ENCODE measurements around the gene SIGLEC1. TPM values are rescaled to one million over a fixed set of nuclear protein-coding genes. Genes with fewer than 3 reads are reported as not detected.

Gene SIGLEC1
- total RNA-seq, 1 donor from 2014 or later, result not detected

GRCh38 chr20:3751675-3752385, 39.4 kb upstream of the SIGLEC1 start:
- peak overlapping the region; percentile 43 for H3K4me3 ChIP-seq (ENCODE audit: low read depth, low read length)
- DNase-seq (ENCODE audit: low read depth), result no peak
- no peak for TF ChIP-seq CTCF (conservative IDR thresholded peaks at IDR 0.05; ENCODE audit: low read depth, low read length)

- no peak overlapping the region for H3K4me3 ChIP-seq (ENCODE audit: low read depth, low read length)
- no peak for TF ChIP-seq CTCF (conservative IDR thresholded peaks at IDR 0.05; ENCODE audit: low read depth, low read length)
- DNase-seq (ENCODE audit: low read depth), result no peak
Measured at GRCh38 chr20:3751305-3751674, 38.9 kb upstream of the SIGLEC1 start.

DNA sequence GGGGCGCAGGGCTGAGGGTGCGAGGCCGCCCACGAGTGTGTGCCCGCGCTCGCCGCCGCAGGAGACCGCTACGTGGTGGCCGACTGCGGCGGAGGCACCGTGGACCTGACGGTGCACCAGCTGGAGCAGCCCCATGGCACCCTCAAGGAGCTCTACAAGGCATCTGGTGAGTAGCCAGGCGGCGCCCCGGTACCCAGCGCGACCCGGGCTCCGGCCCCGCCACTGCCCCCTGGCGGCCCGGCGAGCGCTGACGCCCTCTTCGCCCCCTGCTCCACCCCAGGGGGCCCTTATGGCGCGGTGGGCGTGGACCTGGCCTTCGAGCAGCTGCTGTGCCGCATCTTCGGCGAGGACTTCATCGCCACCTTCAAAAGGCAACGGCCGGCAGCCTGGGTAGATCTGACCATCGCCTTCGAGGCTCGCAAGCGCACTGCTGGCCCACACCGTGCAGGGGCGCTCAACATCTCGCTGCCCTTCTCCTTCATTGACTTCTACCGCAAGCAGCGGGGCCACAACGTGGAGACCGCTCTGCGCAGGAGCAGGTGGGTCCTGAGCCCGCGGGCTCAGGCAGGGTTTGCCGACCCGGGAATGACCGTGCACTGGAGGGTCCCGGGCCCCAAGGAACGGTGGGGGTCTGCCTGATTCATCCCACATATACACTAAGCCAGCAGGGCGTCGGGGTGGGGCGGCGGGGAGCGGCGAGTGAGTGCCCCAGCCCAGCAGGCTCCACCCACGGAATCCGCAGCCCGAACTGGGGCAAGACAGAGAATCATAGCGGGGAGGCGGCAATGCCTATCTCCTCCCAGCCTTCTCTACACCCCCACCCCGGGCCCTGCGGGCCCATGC, 37.5 kb upstream of the SIGLEC1 start:
- no peak overlapping the region for H3K4me3 ChIP-seq (ENCODE audit: low read depth, low read length)
- no peak for DNase-seq (ENCODE audit: low read depth)
- peak; percentile 76 for TF ChIP-seq CTCF (conservative IDR thresholded peaks at IDR 0.05; ENCODE audit: low read depth, low read length)

- no peak for DNase-seq (ENCODE audit: low read depth)
- no peak for TF ChIP-seq CTCF (conservative IDR thresholded peaks at IDR 0.05; ENCODE audit: low read depth, low read length)
- H3K4me3 ChIP-seq (ENCODE audit: low read depth, low read length), result no peak overlapping the region
Measured at GRCh38 chr20:3749087-3749688, 36.8 kb upstream of the SIGLEC1 start.

- TF ChIP-seq CTCF (conservative IDR thresholded peaks at IDR 0.05; ENCODE audit: low read depth, low read length), result no peak
- no peak overlapping the region for H3K4me3 ChIP-seq (ENCODE audit: low read depth, low read length)
- no peak for DNase-seq (ENCODE audit: low read depth)
Measured at GRCh38 chr20:3748073-3748472, 35.7 kb upstream of the SIGLEC1 start.

- no peak for DNase-seq (ENCODE audit: low read depth)
- TF ChIP-seq CTCF (conservative IDR thresholded peaks at IDR 0.05; ENCODE audit: low read depth, low read length), result no peak
- no peak overlapping the region for H3K4me3 ChIP-seq (ENCODE audit: low read depth, low read length)
Measured at GRCh38 chr20:3747471-3747870, 35.1 kb upstream of the SIGLEC1 start.
